Neural progenitor cell (in vitro differentiated cells): Measurements from ENCODE around the gene DLG3. TPM values are rescaled to one million over a fixed set of nuclear protein-coding genes. Genes with fewer than 3 reads are reported as not detected.

Experiments used
- DNase-seq: peaks from one replicate; pipeline ENCODE4 v3.0.0-alpha.2; 2016; ENCODE audit warnings: low spot score
- H2AFZ ChIP-seq: fragments of 200-600 bp; sonication (generic); replicated peaks from 2 replicates; pipeline ENCODE4 v1.6.1; 2016; ENCODE audit warnings: antibody characterized with exemption
- H3F3A ChIP-seq: fragments of 200-600 bp; sonication (generic); 2 replicates; pipeline ENCODE4 v1.6.1; 2016; ENCODE audit warnings: antibody characterized with exemption, low read depth
- H3K27ac ChIP-seq: fragments of 200-600 bp; sonication (generic); 2 replicates; pipeline ENCODE4 v1.5.1; 2016; ENCODE audit warnings: mild to moderate bottlenecking
- H3K27me3 ChIP-seq: fragments of 200-600 bp; sonication (generic); 2 replicates; pipeline ENCODE4 v1.6.1; 2016; ENCODE audit warnings: mild to moderate bottlenecking, moderate library complexity
- H3K36me3 ChIP-seq: fragments of 200-600 bp; sonication (generic); 2 replicates; pipeline ENCODE4 v1.5.1; 2016
- H3K4me1 ChIP-seq: fragments of 200-600 bp; sonication (generic); 2 replicates; pipeline ENCODE4 v1.6.1; 2016; ENCODE audit warnings: mixed run types
- H3K4me2 ChIP-seq: fragments of 200-600 bp; sonication (generic); 2 replicates; pipeline ENCODE4 v1.6.1; 2016
- H3K4me3 ChIP-seq: fragments of 200-600 bp; sonication (generic); 2 replicates; pipeline ENCODE4 v1.5.1; 2016
- H3K79me2 ChIP-seq: fragments of 200-600 bp; sonication (generic); 2 replicates; pipeline ENCODE4 v1.6.1; 2016; ENCODE audit warnings: low read depth
- H3K9ac ChIP-seq: fragments of 200-600 bp; sonication (generic); 2 replicates; pipeline ENCODE4 v1.6.1; 2016
- H3K9me3 ChIP-seq: fragments of 200-600 bp; sonication (generic); 2 replicates; pipeline ENCODE4 v1.5.1; 2016; ENCODE audit warnings: low read depth
- H4K20me1 ChIP-seq: fragments of 200-600 bp; sonication (generic); 2 replicates; pipeline ENCODE4 v1.6.1; 2016; ENCODE audit warnings: low read depth
- H3K27ac Mint-ChIP-seq: 3 replicates; pipeline ENCODE4 v1.8.0; 2021; ENCODE audit warnings: mixed read lengths
- H3K27me3 Mint-ChIP-seq: 2 replicates; pipeline ENCODE4 v1.8.0; 2022; ENCODE audit warnings: low read depth, mild to moderate bottlenecking, inconsistent platforms, moderate library complexity, mixed read lengths; ENCODE audit not compliant: insufficient read depth
- H3K36me3 Mint-ChIP-seq: 3 replicates; pipeline ENCODE4 v1.8.0; 2021; ENCODE audit warnings: mixed read lengths
- H3K4me1 Mint-ChIP-seq: 3 replicates; pipeline ENCODE4 v1.8.0; 2021; ENCODE audit warnings: mixed read lengths
- H3K4me3 Mint-ChIP-seq: 3 replicates; pipeline ENCODE4 v1.8.0; 2021; ENCODE audit warnings: mild to moderate bottlenecking, moderate library complexity, mixed read lengths
- H3K9me3 Mint-ChIP-seq: 3 replicates; pipeline ENCODE4 v1.8.0; 2020; ENCODE audit warnings: mixed read lengths
- EZH2 ChIP-seq: fragments of 200-600 bp; sonication (generic); IDR thresholded peaks from 2 replicates; pipeline ENCODE4 v1.6.1; 2017; ENCODE audit warnings: antibody characterized with exemption, mild to moderate bottlenecking, moderate library complexity
- EZH2phosphoT487 ChIP-seq: fragments of 200-600 bp; sonication (generic); IDR thresholded peaks from 2 replicates; pipeline ENCODE4 v1.6.1; 2017; ENCODE audit warnings: antibody characterized with exemption
- total RNA-seq: library from RNA; depleted of rRNA; stranded (reverse); fragments of >200 nt; gene quantifications from 2 replicates; pipeline ENCODE4 v1.2.3, GENCODE V29; 2015; ENCODE audit warnings: low replicate concordance
- TF ChIP-seq, protein P1 (sequence below): fragments of 200-600 bp; sonication (generic); IDR thresholded peaks from 2 replicates; pipeline ENCODE4 v1.5.1; 2017; ENCODE audit warnings: antibody characterized with exemption, mild to moderate bottlenecking

The DLG3 gene
- total RNA-seq, 1 donor from 2014 or later, result 90.5 TPM

DNA sequence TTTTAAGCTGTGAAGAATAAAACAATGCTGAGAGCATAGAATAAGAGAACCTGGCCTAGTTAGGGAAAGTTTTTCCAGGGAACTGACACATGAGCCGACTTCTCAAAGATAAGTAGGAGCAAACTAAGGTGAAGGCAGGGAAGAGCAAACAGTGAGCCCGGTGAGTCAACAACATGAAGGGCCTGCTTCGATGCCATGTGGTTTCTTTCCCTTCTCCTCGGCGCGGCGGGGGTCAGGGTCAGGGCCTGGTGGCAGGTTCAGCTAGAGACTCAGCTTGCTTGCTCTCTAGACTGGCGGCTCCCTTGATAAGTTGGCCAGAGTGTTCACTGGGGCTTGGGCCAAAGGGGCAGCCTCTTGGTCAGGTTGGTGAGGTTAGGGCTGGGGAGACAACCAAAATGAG is 81.1 kb downstream of the DLG3 start:
- Histone ChIP-seq H3K79me2 (no peaks in the 10 kb centered on the region), H3K4me3 (no peak overlapping the region), H3K36me3 (no peaks in the 10 kb centered on the region), H3K9me3 (no peaks in the 10 kb centered on the region), H3K27me3 (no peaks in the 10 kb centered on the region), H2AFZ (no peak overlapping the region), H3K4me2 (no peak overlapping the region), H3K27ac (no peak overlapping the region), H4K20me1 (no peaks in the 10 kb centered on the region), H3K9ac (no peak overlapping the region), H3F3A (no peaks in the 10 kb centered on the region), H3K4me1 (no peaks in the 10 kb centered on the region)
- DNase-seq, result no peak
- no peaks in the 10 kb centered on the region for H3K27me3 Mint-ChIP-seq
- H3K36me3 Mint-ChIP-seq, result no peaks in the 10 kb centered on the region
- peaks cover 12% of the 10 kb centered on the region for H3K9me3 Mint-ChIP-seq
- H3K4me1 Mint-ChIP-seq, result no peaks in the 10 kb centered on the region
- no peak overlapping the region for H3K27ac Mint-ChIP-seq
- no peak overlapping the region for H3K4me3 Mint-ChIP-seq
- no peak for TF ChIP-seq EZH2
- no peak for TF ChIP-seq EZH2phosphoT487
- TF ChIP-seq, protein P1, sequence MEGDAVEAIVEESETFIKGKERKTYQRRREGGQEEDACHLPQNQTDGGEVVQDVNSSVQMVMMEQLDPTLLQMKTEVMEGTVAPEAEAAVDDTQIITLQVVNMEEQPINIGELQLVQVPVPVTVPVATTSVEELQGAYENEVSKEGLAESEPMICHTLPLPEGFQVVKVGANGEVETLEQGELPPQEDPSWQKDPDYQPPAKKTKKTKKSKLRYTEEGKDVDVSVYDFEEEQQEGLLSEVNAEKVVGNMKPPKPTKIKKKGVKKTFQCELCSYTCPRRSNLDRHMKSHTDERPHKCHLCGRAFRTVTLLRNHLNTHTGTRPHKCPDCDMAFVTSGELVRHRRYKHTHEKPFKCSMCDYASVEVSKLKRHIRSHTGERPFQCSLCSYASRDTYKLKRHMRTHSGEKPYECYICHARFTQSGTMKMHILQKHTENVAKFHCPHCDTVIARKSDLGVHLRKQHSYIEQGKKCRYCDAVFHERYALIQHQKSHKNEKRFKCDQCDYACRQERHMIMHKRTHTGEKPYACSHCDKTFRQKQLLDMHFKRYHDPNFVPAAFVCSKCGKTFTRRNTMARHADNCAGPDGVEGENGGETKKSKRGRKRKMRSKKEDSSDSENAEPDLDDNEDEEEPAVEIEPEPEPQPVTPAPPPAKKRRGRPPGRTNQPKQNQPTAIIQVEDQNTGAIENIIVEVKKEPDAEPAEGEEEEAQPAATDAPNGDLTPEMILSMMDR, result no peak

DNA sequence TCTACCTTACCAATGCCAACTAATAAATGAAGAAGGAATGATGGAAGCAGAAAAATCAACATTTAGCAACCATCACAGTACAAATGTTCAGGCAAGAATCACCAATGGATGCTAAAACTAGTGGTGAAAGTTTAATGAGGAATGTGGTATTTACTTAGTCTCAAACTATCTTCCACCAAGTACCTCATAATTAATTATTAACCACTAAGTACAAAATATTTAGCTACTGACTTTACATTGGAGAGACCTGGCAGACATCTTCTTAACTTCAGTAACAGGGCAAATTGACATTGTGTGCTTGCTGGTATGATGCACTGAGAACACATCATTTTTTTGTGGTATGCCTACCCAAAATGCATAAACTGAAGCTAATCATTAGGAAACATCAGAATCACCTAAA is 82.4 kb downstream of the DLG3 start:
- H3K4me1 Mint-ChIP-seq, result no peaks in the 10 kb centered on the region
- H3K4me2 ChIP-seq, result no peak overlapping the region
- no peaks in the 10 kb centered on the region for H3K27me3 ChIP-seq
- H3K27ac ChIP-seq, result no peak overlapping the region
- TF ChIP-seq EZH2 (no peak), EZH2phosphoT487 (no peak)
- TF ChIP-seq, protein P1, result no peak
- no peak overlapping the region for H3K27ac Mint-ChIP-seq
- no peaks in the 10 kb centered on the region for H3K4me1 ChIP-seq
- no peak overlapping the region for H3K9ac ChIP-seq
- H3K4me3 Mint-ChIP-seq, result no peak overlapping the region
- no peaks in the 10 kb centered on the region for H3K36me3 Mint-ChIP-seq
- no peaks in the 10 kb centered on the region for H3K27me3 Mint-ChIP-seq
- no peaks in the 10 kb centered on the region for H3F3A ChIP-seq
- no peak overlapping the region for H3K4me3 ChIP-seq
- H2AFZ ChIP-seq, result no peak overlapping the region
- no peak for DNase-seq
- H3K79me2 ChIP-seq, result no peaks in the 10 kb centered on the region
- no peaks in the 10 kb centered on the region for H4K20me1 ChIP-seq
- peaks cover 7% of the 10 kb centered on the region for H3K9me3 Mint-ChIP-seq
- no peaks in the 10 kb centered on the region for H3K36me3 ChIP-seq
- H3K9me3 ChIP-seq, result no peaks in the 10 kb centered on the region

DNA sequence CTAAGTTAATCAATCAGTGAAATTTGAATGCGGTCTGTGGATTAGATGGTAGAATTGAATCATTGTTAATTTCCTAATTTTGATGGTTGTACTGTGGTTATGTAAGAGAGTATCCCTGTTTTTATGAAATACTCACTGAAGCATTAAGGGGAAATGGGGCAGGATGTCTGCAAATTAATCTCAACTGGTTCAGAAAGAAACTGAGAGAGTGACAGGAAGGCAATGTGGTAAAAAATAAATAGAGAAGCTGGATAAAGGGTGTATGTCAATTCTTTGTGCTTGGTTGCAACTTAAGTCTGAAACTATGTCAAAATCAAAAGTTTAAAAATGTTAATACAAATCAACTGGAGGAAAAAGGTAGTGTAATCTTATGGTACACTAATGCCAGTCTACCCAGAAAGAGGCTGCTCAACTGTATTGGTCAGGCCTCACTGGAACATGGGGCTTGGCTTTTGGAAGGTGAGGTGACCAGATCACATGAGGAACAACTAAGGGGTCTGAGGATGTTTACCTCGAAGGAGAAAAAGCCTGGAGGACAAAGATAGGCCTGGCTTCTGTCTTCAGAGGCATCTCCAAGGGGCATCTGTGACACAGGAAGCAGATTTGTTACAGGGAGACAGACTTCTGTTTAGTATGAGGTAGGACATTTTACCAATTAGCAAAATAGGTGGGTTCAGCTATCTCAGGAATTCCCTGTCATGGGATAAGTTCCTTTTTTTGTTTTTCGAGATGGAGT is 83.1 kb downstream of the DLG3 start:
- Mint-ChIP-seq H3K36me3 (no peaks in the 10 kb centered on the region), H3K27ac (no peak overlapping the region), H3K4me1 (no peaks in the 10 kb centered on the region), H3K27me3 (no peaks in the 10 kb centered on the region), H3K4me3 (no peak overlapping the region), H3K9me3 (peaks cover 7% of the 10 kb centered on the region)
- no peak overlapping the region for H3K4me2 ChIP-seq
- H2AFZ ChIP-seq, result no peak overlapping the region
- TF ChIP-seq EZH2, result no peak
- TF ChIP-seq, protein P1, result no peak
- TF ChIP-seq EZH2phosphoT487, result no peak
- H3K9me3 ChIP-seq, result no peaks in the 10 kb centered on the region
- H3F3A ChIP-seq, result no peaks in the 10 kb centered on the region
- H3K79me2 ChIP-seq, result no peaks in the 10 kb centered on the region
- H3K4me3 ChIP-seq, result no peak overlapping the region
- H4K20me1 ChIP-seq, result no peaks in the 10 kb centered on the region
- DNase-seq, result no peak
- no peaks in the 10 kb centered on the region for H3K27me3 ChIP-seq
- H3K4me1 ChIP-seq, result no peaks in the 10 kb centered on the region
- H3K9ac ChIP-seq, result no peak overlapping the region
- no peak overlapping the region for H3K27ac ChIP-seq
- no peaks in the 10 kb centered on the region for H3K36me3 ChIP-seq
